Daoy (cell line): ENCODE measurements around the gene TFEB. TPM values are rescaled to one million over a fixed set of nuclear protein-coding genes. Genes with fewer than 3 reads are reported as not detected.

ENCODE experiments used
- DNase-seq: peaks from one replicate; pipeline ENCODE4 v3.0.0-alpha.2; 2015; ENCODE audit warnings: low read depth
- total RNA-seq: library from RNA; depleted of rRNA; stranded (reverse); fragments of >200 nt; shearing (Covaris generic); gene quantifications from 2 replicates; pipeline ENCODE4 v1.2.3, GENCODE V29; 2014; rRNA removed

The TFEB gene
- total RNA-seq, 1 experiment from 2014 or later, result 8.1 TPM

DNA sequence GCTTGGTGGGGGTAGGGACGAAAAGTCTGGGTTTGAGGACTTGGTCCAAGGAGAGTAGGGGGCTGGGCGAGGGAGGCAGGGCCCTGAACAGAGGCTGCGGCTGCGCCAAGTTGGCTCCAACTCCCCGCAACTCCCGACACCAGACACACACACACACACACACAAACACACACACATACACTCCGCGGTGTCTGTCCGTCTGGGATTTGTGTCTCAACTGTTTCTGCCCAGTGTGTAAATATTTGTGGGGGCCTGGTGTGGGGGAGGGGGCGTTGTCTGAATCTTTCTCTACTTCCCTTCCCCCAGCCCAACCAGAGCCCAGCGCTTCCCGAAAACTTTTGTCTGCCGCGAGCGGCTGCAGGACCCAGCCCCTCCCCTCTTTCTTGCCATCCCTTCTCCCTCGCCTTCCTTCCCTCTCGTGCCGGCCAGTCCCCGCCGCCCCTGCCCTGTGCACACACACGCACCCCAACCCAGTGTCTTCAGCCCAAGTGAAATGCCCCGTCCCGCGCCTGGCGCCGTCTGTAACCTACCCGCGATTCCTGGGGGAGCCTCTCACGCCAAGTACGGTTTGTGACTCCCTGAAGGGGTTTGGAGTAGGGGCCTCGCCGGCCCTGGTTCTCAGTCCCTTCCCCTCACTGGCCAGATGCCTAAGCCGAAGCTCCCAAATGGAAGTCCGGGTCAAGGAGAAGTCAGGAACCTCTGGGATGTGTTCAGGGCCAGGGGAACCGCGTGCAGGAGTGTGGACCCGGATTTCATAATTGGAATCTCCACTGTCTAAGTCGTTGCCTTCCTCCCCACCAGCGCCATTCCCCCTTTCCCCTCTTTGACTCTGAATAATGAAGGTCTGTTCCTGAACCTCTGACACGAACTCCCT is 96.2 kb downstream of the TFEB start:
- no peak for DNase-seq

DNA sequence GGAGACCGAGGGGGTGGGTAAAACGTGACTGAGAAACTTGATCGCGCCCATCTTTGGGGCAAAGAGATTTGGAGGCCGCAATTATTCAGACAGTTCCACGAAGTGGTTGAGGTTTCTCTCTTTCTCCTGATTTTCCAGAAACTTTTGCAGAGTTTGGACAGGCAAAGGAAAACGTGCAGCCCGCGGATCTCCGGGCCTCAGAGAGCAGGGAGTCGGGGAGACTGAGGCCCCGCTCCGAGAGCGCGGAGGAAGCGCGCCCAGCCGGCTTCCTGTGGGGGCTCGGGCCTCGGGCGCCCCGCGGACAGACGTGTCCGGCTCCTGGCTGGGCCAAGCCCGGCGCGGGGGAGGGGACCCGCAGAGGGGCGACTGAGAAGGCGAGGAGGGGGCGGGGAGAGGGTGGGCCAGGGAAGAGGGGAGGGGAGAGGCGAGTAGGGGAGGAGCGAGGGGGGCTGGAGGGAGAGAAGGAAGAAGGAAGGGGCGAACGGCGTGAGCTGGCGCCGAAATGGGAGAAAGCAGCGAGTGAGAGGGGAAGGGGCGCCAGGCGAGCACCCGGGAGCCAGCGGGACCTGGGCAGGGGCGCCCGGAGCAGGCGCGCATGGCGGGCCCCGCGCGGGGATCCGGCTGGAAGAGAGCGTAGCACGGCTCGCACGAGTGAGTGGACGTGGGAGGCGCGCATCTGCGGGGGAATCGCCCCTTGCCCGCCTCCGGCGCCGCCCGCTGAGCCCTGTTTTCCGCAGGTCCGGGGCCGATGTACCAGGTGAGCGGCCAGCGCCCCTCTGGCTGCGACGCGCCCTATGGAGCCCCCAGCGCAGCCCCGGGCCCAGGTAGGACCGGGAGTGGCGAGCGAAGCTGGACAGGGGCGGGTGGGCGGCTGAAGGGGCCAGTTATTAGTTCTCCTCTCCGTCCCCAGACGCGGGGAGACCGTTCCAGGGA is 97.1 kb downstream of the TFEB start, which contains the start of gene MDFI:
Gene MDFI, plus strand, starts transcription at position 467 of the 933 bp plus-strand sequence. Its CDS starts 282 bp downstream, at position 749.
- peak; percentile 37 for DNase-seq

DNA sequence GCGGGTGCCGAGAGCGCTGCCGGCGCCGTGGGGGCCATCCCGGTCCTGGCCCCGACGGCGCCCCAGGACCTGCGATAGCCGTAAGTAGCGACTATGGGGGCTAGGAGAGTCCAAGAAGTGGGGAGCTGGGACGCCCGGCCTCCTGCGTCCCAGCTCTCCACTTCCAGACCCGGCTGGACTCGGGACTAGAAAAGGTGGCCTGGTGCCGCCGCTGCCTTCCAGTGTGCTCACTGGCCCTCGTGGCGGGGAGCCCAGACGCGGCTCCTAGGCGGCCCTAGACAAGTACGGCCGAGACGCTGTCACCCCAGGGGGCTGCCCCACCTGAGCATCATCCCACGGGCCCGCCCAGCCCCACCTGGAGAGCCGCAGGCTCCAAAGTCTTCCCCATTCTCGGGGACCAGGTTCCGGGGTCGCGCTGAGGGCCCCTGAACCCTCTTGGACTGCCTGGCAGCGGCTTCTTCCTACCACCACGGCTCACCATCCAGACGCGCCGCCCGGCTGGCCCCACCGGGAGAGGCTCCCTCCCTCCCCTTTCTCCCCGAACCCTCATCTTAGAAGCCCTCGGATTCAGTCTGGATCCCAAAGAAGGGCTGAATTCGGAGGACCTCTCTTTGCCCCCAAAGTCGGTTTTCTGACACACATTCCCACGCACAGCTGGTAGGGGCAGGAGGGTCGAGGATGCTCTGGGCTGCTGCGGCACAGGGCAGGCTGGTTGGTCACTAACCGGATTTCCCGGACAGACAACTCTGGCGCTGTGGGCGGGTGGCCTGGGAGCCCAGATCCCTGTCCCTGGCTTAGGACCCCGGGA is 98.0 kb downstream of the TFEB start:
- peak; percentile 47 for DNase-seq

DNA sequence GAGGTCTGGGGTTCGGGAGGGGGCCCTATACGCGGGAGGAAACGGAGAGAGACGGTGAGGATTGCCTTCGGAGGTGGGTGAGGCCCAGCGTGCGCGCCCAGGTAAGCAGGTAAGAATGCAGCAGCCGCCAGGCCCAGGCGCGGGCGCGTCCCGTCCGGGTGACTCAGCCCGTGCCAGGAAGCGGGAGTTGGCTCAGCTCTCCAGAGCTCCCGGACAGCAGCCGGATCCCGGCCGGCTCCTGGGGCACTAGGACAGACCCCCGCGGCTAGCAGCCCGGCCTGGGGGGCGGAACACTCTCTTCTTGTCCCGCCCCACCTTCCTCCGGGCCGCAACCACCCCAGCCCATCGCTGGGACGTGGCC is 98.6 kb downstream of the TFEB start:
- peak; percentile 81 for DNase-seq

DNA sequence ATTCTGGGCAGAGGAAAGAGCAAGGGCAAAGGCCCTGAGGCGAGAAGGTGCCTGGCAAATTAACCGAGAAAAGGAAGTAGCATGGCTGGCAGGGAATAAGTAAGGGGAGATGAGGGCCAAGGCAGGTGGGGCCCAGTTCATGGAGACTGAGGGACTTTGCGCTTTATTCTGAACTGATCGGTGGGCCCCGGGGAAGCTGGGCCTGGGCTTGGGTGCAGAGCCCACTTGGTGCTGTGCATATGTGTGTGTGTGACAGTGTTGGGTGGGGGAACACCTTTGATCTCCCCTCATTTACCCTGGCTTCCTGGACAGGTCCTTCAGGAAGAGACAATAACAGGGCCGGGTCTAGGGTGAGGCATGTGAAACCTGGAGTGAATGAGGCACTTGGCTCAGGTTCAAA is 100.0 kb downstream of the TFEB start:
- no peak for DNase-seq

DNA sequence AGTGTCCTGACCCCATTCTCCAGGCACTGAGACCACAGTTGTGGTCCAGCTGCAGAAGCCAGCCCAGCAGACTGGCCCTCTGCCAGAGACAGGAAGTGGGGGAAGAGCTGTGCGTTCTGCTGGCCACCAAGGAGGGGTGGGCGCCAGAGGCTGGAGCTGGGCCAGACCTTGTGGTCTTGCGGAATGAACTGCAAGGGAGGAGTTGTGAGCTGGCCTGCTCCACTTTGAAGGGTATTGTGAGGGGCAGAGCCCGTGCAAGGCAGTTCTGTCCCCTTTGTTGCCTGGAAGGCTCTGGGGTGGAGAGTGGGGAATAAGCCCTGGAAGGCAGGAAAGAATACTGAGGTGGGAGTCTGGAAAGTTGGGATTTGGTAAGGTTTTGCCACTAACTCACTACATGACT is 100.8 kb downstream of the TFEB start:
- peak; percentile 59 for DNase-seq

Other genes with a start within 250 kb of the TFEB start
- 3.0 and 3.7 TPM in 2 replicates for gene FOXP4, start 189.2 kb downstream of the TFEB start, total RNA-seq
- gene MDFI, start 97.1 kb downstream of the TFEB start, total RNA-seq, result 45.7 and 53.7 TPM in 2 replicates
- not detected in 2 replicates for gene PGC, start 11.8 kb upstream of the TFEB start, total RNA-seq
- 0.74 and 2.3 TPM in 2 replicates for gene FRS3, start 44.3 kb upstream of the TFEB start, total RNA-seq
- not detected in 2 replicates for gene PRICKLE4, start 45.2 kb upstream of the TFEB start, total RNA-seq
- 229 and 285 TPM in 2 replicates for gene TOMM6, start 52.1 kb upstream of the TFEB start, total RNA-seq
- gene USP49, start 159.8 kb upstream of the TFEB start, total RNA-seq, result 0.83 and 3.9 TPM in 2 replicates
- 32.1 and 45.1 TPM in 2 replicates for gene MED20, start 185.5 kb upstream of the TFEB start, total RNA-seq
- 35.4 and 42.4 TPM in 2 replicates for gene BYSL, start 185.9 kb upstream of the TFEB start, total RNA-seq
- 43.3 and 51.6 TPM in 2 replicates for gene CCND3, start 206.2 kb upstream of the TFEB start, total RNA-seq